Measurements from ENCODE around the gene ATL3.
"Not testable (repeated sequence)": the region's sequence is repeated elsewhere in the genome, so short reads cannot be mapped to it uniquely, and the experiment has no call there.

The ATL3 gene, protein sequence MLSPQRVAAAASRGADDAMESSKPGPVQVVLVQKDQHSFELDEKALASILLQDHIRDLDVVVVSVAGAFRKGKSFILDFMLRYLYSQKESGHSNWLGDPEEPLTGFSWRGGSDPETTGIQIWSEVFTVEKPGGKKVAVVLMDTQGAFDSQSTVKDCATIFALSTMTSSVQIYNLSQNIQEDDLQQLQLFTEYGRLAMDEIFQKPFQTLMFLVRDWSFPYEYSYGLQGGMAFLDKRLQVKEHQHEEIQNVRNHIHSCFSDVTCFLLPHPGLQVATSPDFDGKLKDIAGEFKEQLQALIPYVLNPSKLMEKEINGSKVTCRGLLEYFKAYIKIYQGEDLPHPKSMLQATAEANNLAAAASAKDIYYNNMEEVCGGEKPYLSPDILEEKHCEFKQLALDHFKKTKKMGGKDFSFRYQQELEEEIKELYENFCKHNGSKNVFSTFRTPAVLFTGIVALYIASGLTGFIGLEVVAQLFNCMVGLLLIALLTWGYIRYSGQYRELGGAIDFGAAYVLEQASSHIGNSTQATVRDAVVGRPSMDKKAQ

GRCh38 chr11:63671322-63672155, at the start of gene ATL3:
ATL3 (minus strand) TSS chr11:63671376; CDS start chr11:63671335, 41 bp downstream.
- peak; percentile 96 to 98 for DNase-seq

GRCh38 chr11:63720611-63721010, 49.4 kb upstream of the ATL3 start:
- DNase-seq = no peak

- no peak for DNase-seq
Observed at GRCh38 chr11:63719987-63720386, 48.8 kb upstream of the ATL3 start.

DNA sequence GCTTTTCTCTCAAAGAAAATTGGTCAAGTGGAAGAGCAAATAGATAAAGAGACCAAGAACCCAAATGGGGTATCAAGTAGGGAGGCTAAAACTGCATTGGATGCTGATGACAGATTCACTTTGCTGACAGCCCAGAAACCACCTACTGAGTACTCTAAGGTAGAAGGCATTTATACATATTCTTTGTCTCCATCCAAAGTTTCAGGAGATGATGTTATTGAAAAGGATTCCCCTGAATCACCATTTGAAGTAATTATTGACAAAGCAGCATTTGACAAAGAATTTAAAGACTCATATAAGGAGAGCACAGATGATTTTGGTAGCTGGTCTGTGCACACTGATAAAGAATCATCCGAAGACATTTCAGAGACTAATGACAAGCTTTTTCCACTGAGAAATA, 47.8 kb upstream of the ATL3 start:
- DNase-seq = no peak

DNA sequence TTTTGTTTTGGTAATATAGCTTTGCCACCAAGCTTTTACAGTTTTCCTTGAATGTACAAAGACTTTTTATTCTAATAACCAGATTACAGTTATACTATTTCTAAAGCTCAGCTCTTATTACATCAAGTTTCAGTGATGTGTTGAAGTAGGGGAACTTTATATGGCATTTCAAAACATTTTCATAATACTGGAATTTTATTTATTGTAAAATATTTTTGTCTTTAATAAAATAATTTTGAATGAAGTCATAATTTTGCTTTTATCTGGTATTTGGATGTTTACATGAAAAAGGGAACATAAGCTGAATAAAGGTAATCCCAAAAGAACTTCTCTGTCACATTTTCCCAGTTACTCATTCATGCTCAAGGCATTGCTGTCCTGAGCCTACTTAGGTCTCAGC, 44.9 kb upstream of the ATL3 start:
- DNase-seq = no peak

DNA sequence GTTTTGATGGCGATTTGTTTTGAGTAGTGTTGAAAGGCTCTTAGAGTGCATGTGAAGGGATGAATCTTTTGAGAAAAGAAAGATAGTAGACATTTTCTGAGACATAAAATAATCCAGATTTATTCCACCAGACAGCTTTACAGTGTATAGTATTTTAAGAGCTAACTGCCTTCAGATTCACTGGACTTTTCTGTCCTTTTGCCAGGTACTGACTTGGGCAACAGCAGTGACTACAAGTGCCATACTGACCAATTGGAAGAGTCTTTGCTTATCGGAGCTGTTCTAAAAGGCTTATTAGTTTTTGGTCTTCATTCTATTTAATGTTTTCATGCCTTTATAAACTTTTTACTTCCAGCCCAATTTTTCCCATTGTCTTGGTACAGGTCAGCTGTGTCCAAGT, 42.6 kb upstream of the ATL3 start:
- DNase-seq = no peak

GRCh38 chr11:63711838-63712237, 40.7 kb upstream of the ATL3 start:
- DNase-seq = no peak

DNA sequence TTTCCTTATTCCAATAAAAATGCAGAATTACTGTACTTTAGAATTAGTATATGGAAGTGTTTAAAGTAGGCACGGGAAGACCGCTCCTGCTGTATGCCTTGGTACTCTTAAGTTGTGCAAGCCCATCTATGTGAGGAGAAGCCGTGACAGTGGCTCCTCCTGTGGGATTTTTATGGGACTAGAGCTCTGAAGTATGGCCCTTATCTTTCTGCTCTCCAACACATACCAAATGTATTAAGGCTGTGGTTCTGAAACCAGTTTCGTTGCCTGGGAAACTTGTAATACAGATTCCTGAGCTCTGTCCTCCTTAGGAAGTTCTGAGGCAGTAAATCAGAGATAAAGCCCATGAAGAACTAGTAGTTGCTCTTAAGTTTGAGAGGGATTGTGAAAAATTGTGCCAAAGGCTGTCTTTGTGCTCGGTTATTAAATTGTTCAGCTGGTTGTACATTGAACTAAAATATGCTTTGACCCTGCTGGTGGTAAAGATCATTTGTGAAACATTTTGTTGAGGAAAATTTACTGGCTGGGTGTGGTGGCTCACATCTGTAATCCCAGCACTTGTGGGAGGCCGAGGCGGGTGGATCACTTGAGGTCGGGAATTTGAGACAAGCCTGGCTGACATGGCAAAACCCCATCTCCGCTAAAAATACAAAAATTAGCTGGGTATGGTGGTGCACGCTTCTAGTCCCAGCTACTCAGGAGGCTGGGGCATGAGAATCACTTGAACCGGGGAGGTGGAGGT, 39.5 kb upstream of the ATL3 start:
- no peak for DNase-seq

DNA sequence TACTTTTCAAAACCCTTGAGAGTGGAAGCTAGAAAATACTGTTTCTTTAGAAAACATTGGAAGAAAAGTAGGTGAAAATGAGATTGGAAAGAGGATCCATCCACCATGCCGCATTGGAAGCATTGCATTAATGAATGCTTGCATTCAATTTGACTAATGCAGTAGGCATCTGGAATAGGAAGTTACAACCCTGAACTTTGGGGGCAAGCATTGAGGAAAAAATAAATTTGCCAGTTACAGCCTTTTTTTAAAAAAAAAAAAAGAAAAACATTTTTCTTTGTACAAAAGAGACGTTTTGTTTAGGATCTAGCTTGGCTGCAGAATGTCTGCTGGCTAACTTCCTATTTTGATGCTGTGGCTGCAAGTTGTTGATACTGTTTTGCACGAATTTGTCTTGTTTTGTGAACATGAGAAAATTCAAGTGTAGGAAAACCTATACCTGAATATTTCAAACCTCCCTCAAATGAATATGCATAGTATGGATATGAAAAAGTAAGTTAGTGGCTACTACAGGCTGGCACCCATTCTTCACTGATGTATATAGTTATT, 38.2 kb upstream of the ATL3 start:
- no peak for DNase-seq

GRCh38 chr11:63708764-63709163, 37.6 kb upstream of the ATL3 start:
- no peak for DNase-seq

DNA sequence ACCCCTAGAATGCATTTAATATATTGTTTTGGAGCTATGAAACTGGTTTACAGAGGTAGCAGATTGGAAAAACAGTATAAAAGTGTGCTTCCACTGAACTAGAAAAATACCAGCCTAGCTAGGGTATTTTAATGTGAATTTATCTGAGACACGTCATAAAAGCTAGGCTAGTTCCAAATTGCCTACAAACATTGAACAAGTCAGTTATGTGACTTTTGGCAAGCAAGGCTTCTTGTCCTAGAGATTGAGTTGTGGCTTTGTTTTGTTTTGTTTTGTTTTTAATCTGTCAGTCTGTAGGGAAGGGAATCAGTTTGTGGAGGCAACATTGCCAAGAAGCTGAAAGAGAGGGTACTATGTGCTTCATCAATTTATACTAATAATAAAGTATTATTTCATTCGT, 34.4 kb upstream of the ATL3 start:
- no peak for DNase-seq

GRCh38 chr11:63699896-63700295, 28.7 kb upstream of the ATL3 start:
- no peak for DNase-seq

GRCh38 chr11:63698976-63699733, 28.0 kb upstream of the ATL3 start:
- DNase-seq = no peak

DNA sequence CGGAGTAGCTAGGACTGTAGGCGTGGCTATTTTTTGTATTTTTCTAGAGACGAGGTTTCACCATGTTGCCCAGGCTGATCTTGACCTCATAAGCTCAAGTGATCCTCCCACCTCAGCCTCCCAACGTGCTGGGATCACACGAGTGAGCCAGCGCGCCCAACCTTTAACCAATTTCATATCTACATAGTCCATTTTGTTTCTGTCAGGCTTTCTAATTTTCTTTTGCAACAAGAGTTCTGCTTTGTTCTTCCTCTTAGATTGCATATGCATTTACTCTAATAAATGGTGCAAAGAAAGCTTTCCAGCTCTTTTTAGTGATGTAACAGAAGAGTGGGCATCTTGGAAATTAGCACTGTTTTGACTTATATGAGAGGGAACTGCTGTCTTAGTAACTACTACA, 23.4 kb upstream of the ATL3 start:
- DNase-seq = no peak

DNA sequence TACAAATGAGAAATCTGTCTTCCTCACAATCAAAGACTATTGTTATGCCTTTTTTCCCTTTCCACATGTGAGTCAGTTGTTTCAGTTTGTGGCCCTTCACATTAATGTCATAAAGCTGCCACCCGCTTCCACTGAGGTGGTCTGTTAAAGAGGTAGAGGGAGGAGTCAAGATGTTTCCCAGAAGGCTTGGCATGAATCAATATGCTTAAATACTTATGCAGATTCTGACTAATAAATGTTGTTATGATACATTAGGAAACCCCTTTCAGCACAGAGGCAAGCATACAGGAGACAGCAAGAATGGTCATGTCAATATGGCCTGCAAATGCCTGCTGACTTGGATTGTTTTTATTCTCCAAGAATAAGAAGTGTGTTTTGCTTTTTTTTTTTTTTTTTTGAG, 16.7 kb upstream of the ATL3 start:
- no peak for DNase-seq

DNA sequence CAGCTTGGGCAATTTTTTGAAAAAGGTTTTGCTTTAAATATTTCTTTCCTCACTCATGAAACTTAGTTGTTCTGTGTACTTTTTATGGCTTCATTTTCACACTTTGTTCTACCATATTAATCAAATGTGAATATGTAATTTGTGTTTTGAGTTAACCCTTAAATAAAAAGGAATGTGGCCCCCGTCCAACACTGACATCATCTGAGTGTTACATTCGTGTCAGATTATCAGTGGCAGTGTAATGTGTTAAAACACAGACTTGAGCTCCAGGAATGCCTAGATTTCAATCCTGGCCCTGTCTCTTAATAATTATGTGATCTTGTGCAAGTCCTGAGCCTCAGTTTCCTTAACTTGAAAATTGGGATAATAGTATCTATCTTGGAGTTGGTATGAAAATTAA, 15.8 kb upstream of the ATL3 start:
- DNase-seq = no peak

DNA sequence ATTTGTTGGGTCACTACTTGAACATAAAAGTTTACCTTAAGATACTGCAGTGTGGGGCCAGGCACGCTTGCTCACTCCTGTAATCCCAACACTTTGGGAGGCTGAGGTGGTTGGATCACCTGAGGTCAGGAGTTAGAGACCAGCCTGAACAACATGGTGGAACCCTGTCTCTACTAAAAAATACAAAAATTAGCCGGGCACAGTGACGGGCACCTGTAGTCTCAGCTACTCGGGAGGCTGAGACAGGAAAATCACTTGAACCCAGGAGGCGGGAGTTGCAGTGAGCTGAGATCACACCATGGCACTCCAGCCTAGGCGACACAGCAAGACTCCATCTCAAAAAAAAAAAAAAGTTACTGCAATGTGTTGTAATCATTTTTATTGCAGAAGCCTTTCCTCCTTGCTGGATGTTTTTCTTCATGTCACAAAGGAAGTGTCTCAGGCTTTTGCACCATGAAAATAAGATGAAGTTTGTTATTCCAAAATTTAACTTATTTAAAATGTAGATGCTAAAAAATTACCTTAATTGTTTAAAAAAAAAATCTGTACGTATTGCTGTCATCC, 14.1 kb upstream of the ATL3 start:
- DNase-seq = not testable (repeated sequence)

GRCh38 chr11:63683133-63683991, 12.2 kb upstream of the ATL3 start:
- DNase-seq = no peak

GRCh38 chr11:63682066-63683021, 11.2 kb upstream of the ATL3 start:
- no peak for DNase-seq

All from activated CD4-positive, alpha-beta T cell treated with anti-CD3 and anti-CD28 coated beads for 4 hours (primary cell).